ENCODE data around the gene CNTNAP2.

DNA sequence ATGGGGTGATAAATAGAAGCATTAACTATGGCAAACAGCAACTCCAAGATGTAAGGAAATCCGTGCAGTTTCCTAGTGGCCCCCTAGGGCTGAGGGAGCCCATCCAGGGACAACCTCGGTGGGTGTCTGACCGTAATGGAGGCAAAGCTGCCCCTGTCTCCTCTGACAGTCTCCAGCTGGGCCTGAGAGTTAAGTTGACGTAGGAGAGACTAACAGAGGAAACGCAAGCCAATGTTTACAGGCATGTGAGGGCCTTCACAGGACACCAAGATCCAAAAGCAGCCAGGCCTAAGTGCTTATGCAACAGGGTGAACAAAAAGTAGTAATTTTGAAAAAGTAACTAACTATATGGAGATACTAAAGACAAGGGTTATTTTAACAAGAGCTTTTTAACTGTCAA lies 2144.0 kb downstream of the CNTNAP2 start:
- TF ChIP-seq, protein P1, sequence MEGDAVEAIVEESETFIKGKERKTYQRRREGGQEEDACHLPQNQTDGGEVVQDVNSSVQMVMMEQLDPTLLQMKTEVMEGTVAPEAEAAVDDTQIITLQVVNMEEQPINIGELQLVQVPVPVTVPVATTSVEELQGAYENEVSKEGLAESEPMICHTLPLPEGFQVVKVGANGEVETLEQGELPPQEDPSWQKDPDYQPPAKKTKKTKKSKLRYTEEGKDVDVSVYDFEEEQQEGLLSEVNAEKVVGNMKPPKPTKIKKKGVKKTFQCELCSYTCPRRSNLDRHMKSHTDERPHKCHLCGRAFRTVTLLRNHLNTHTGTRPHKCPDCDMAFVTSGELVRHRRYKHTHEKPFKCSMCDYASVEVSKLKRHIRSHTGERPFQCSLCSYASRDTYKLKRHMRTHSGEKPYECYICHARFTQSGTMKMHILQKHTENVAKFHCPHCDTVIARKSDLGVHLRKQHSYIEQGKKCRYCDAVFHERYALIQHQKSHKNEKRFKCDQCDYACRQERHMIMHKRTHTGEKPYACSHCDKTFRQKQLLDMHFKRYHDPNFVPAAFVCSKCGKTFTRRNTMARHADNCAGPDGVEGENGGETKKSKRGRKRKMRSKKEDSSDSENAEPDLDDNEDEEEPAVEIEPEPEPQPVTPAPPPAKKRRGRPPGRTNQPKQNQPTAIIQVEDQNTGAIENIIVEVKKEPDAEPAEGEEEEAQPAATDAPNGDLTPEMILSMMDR (IDR thresholded peaks at IDR 0.05; ENCODE audit: low read depth, low read length, missing input control): no peak
- TF ChIP-seq GABPA (IDR thresholded peaks at IDR 0.05 in 1 of 2, conservative IDR thresholded peaks at IDR 0.05 in 1 of 2) (no peak), RXRA (IDR thresholded peaks at IDR 0.05) (no peak), JUND (IDR thresholded peaks at IDR 0.05) (no peak), NR2F2 (IDR thresholded peaks at IDR 0.05) (no peak), EGR1 (IDR thresholded peaks at IDR 0.05; ENCODE audit: low read depth in 2 of 2) (no peak), HNF4A (conservative IDR thresholded peaks at IDR 0.05) (no peak)
- TF ChIP-seq, protein P2, sequence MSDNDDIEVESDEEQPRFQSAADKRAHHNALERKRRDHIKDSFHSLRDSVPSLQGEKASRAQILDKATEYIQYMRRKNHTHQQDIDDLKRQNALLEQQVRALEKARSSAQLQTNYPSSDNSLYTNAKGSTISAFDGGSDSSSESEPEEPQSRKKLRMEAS (IDR thresholded peaks at IDR 0.05): no peak
- TF ChIP-seq, protein P3, sequence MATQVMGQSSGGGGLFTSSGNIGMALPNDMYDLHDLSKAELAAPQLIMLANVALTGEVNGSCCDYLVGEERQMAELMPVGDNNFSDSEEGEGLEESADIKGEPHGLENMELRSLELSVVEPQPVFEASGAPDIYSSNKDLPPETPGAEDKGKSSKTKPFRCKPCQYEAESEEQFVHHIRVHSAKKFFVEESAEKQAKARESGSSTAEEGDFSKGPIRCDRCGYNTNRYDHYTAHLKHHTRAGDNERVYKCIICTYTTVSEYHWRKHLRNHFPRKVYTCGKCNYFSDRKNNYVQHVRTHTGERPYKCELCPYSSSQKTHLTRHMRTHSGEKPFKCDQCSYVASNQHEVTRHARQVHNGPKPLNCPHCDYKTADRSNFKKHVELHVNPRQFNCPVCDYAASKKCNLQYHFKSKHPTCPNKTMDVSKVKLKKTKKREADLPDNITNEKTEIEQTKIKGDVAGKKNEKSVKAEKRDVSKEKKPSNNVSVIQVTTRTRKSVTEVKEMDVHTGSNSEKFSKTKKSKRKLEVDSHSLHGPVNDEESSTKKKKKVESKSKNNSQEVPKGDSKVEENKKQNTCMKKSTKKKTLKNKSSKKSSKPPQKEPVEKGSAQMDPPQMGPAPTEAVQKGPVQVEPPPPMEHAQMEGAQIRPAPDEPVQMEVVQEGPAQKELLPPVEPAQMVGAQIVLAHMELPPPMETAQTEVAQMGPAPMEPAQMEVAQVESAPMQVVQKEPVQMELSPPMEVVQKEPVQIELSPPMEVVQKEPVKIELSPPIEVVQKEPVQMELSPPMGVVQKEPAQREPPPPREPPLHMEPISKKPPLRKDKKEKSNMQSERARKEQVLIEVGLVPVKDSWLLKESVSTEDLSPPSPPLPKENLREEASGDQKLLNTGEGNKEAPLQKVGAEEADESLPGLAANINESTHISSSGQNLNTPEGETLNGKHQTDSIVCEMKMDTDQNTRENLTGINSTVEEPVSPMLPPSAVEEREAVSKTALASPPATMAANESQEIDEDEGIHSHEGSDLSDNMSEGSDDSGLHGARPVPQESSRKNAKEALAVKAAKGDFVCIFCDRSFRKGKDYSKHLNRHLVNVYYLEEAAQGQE (IDR thresholded peaks at IDR 0.05): no peak
